Measurements from ENCODE around the gene PPP3CA. TPM values are rescaled to one million over a fixed set of nuclear protein-coding genes. Genes with fewer than 3 reads are reported as not detected.

Gene PPP3CA
- total RNA-seq, 4 donors from 2014 or later = 32.7 to 45.1 (median 44.0) TPM

DNA sequence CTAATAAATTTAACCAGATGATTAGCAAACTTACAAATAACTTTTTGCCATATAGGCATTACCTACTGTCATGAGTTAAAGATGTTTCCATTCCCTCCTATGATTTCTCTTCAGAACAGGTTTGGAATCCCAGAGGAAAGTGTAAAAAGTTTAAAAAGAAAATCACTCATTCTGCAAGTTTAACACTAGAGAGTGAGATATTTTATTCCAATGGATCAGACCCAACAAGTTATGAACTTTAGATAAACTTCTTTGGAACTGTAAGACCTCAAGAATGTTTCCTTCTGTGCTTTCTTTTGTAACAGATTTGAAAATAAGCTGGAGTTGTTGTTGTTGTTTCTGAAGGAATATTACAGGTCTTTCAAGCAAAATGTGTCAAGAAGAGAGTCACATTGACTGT is 51.6 kb downstream of the PPP3CA start:
- no peak for DNase-seq (ENCODE audit: low spot score in 2 of 2)
- no peak for TF ChIP-seq EP300 (IDR thresholded peaks at IDR 0.05)
- TF ChIP-seq, protein P1, sequence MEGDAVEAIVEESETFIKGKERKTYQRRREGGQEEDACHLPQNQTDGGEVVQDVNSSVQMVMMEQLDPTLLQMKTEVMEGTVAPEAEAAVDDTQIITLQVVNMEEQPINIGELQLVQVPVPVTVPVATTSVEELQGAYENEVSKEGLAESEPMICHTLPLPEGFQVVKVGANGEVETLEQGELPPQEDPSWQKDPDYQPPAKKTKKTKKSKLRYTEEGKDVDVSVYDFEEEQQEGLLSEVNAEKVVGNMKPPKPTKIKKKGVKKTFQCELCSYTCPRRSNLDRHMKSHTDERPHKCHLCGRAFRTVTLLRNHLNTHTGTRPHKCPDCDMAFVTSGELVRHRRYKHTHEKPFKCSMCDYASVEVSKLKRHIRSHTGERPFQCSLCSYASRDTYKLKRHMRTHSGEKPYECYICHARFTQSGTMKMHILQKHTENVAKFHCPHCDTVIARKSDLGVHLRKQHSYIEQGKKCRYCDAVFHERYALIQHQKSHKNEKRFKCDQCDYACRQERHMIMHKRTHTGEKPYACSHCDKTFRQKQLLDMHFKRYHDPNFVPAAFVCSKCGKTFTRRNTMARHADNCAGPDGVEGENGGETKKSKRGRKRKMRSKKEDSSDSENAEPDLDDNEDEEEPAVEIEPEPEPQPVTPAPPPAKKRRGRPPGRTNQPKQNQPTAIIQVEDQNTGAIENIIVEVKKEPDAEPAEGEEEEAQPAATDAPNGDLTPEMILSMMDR (IDR thresholded peaks at IDR 0.05) = no peak
- no peak for TF ChIP-seq POLR2A (IDR thresholded peaks at IDR 0.05)
- H3K9me3 ChIP-seq = no peaks in the 10 kb centered on the region
- H3K27me3 ChIP-seq = no peaks in the 10 kb centered on the region
- no peak overlapping the region for H3K27ac ChIP-seq
- no peaks in the 10 kb centered on the region for H3K36me3 ChIP-seq
- peaks cover 0 to 46% (median 2%) of the 10 kb centered on the region in 4 donors for H3K4me1 ChIP-seq
- no peak overlapping the region for H3K4me3 ChIP-seq

DNA sequence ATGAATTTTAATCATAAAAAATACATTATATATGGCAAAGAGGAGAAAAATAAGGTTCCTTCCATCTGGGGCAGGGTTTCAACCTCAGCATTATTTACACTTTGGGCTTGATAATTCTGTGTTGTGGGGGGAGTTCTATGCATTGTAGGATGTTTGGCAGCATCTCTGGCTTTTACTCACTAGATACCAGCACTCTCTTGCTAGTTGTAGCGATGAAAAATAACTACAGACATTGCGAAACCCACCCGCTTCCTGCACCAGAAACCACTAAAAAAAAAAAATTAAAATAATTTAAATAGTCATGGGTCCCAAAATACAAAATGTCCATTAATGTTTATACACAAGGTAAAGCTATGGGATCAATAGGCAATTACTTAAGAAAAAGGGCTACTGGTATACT is 52.7 kb downstream of the PPP3CA start:
- 95 to 96% methylated on average over 3 of the region's 3 CpGs for WGBS, 2 donors
- H3K4me3 ChIP-seq = no peak overlapping the region
- no peak overlapping the region for H3K27ac ChIP-seq
- H3K27me3 ChIP-seq = no peaks in the 10 kb centered on the region
- H3K9me3 ChIP-seq = no peaks in the 10 kb centered on the region
- DNase-seq (ENCODE audit: low spot score in 2 of 2) = no peak
- no peaks in the 10 kb centered on the region for H3K36me3 ChIP-seq
- peaks cover 0 to 43% (median 2%) of the 10 kb centered on the region in 4 donors for H3K4me1 ChIP-seq
- TF ChIP-seq, protein P1 (IDR thresholded peaks at IDR 0.05) = no peak
- TF ChIP-seq POLR2A (IDR thresholded peaks at IDR 0.05) = no peak

DNA sequence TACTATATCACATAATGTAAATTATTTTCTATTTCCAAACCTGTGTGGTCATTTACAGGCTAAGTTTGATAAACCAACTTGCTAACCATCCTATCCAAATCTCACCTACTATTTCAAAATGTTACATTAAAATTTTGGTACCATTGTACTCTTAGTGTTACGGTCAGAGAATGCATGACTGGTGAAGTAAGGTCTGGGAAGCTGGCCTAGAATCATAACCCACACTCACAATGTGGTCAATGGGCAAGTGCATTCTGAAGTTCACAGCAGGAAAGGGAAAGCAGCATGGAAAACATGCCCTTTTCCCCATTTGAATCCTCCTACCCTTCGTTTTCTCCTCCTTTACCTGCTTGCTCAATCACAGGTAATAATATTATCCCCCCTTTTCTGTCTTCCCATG is 54.4 kb downstream of the PPP3CA start:
- Histone ChIP-seq H3K27ac (no peak overlapping the region), H3K9me3 (no peaks in the 10 kb centered on the region), H3K27me3 (no peaks in the 10 kb centered on the region), H3K36me3 (no peaks in the 10 kb centered on the region), H3K4me1 (peaks cover 0 to 60% (median 7%) of the 10 kb centered on the region in 4 donors), H3K4me3 (no peak overlapping the region)
- 46 to 52% methylated on average over 2 of the region's 2 CpGs for WGBS, 2 donors
- no peak for DNase-seq (ENCODE audit: low spot score in 2 of 2)
- TF ChIP-seq EP300 (IDR thresholded peaks at IDR 0.05) (no peak), POLR2A (IDR thresholded peaks at IDR 0.05) (no peak)
- TF ChIP-seq, protein P1 (IDR thresholded peaks at IDR 0.05) = no peak

DNA sequence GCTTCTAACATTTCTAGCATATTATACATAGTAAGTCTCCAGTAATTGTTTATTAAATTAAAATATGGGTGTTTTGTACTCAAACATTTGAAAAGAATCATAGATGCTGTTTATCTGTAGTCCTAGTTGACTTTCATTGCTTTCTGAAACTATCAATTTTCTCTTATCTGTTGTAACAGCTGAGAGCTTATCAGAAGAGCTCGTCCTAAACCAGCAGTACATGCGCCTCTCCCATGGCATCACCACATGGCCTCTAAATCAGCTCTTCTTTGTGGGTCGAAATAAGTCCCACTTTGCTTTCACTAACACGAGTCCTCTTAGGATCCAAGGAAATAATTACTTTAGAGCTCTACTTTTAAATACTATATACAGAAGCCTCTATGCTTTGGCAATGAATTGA is 55.1 kb downstream of the PPP3CA start:
- Histone ChIP-seq H3K27me3 (no peaks in the 10 kb centered on the region), H3K9me3 (no peaks in the 10 kb centered on the region), H3K4me1 (peaks cover 0 to 67% (median 10%) of the 10 kb centered on the region in 4 donors), H3K4me3 (no peak overlapping the region), H3K27ac (no peak overlapping the region), H3K36me3 (no peaks in the 10 kb centered on the region)
- WGBS, 2 donors = 95% methylated on average over 4 of the region's 4 CpGs
- DNase-seq (ENCODE audit: low spot score in 2 of 2) = no peak
- TF ChIP-seq, protein P1 (IDR thresholded peaks at IDR 0.05) = no peak
- TF ChIP-seq EP300 (IDR thresholded peaks at IDR 0.05) (no peak), POLR2A (IDR thresholded peaks at IDR 0.05) (no peak)

DNA sequence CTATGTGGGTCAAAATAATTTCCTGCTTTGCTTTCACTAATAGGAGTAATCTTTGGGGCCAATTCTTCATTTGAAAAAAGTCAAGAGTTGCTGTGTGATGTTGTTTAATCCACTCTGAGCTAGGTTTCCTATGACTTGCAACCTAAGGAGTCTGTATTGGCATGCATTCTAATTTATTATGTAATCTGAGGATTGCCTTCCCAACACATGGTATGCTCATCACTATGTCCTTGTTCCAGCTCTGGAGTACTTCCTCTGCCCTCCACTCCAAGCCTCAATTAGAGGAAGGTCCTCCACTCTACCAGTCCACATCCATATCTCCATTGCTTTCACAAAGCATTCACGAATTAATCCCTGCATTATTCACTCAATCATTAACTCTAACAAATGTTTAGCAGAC is 56.1 kb downstream of the PPP3CA start:
- TF ChIP-seq, protein P1 (IDR thresholded peaks at IDR 0.05) = no peak
- WGBS, 2 donors = 78 to 82% methylated on average over 1 of the region's 1 CpG
- H3K4me3 ChIP-seq = no peak overlapping the region
- DNase-seq (ENCODE audit: low spot score in 2 of 2) = no peak
- no peaks in the 10 kb centered on the region for H3K27me3 ChIP-seq
- no peaks in the 10 kb centered on the region for H3K36me3 ChIP-seq
- H3K27ac ChIP-seq = no peak overlapping the region
- H3K9me3 ChIP-seq = no peaks in the 10 kb centered on the region
- H3K4me1 ChIP-seq = peaks cover 0 to 70% (median 11%) of the 10 kb centered on the region in 4 donors

All from tibial nerve (tissue), 4 donors.